Heart left ventricle (tissue), 16 donors: Measurements from ENCODE around the gene LARP1. TPM values are rescaled to one million over a fixed set of nuclear protein-coding genes. Genes with fewer than 3 reads are reported as not detected.

Source experiments
- ATAC-seq, 4 donors: fragments of 200-7000 bp; cut with Tn5 transposase; one replicate each; pipeline ENCODE4 v1.9.1; 2020 to 2022; ENCODE audit warnings: moderate library complexity in 4 of 4, mild to moderate bottlenecking in 3 of 4, moderate number of reproducible peaks in 1 of 4
- DNase-seq, 5 donors: peaks; one replicate each; pipeline ENCODE4 v3.0.0-alpha.2; 2020
- H3K27ac ChIP-seq, 12 donors: fragments of 200-600 bp; sonication (generic) in 4 of 12; one replicate each; pipeline versions ENCODE4 v1.5.0 to v1.8.0; 2016 to 2022; ENCODE audit warnings: mild to moderate bottlenecking in 2 of 12
- H3K27me3 ChIP-seq, 9 donors: fragments of 200-600 bp; sonication (generic) in 2 of 9; one replicate each; pipeline versions ENCODE4 v1.5.1 to v1.8.0; 2016 to 2022; ENCODE audit warnings: mild to moderate bottlenecking in 3 of 9
- H3K36me3 ChIP-seq, 9 donors: fragments of 200-600 bp; sonication (generic) in 2 of 9; one replicate each; pipeline versions ENCODE4 v1.5.0 to v1.8.0; 2018 to 2022; ENCODE audit warnings: mild to moderate bottlenecking in 2 of 9
- H3K4me1 ChIP-seq, 12 donors: fragments of 200-600 bp; sonication (generic) in 4 of 12; one replicate each; pipeline versions ENCODE4 v1.5.0 to v1.8.0; 2016 to 2022; ENCODE audit warnings: mild to moderate bottlenecking in 3 of 12
- H3K4me3 ChIP-seq, 12 donors: fragments of 200-600 bp; sonication (generic) in 4 of 12; one replicate each; pipeline versions ENCODE4 v1.5.0 to v1.8.0; 2017 to 2022; ENCODE audit warnings: mild to moderate bottlenecking in 9 of 12, moderate library complexity in 4 of 12
- H3K9me3 ChIP-seq, 12 donors: fragments of 200-600 bp; sonication (generic) in 4 of 12; one replicate each; pipeline versions ENCODE4 v1.5.0 to v1.8.0; 2016 to 2022; ENCODE audit warnings: mild to moderate bottlenecking in 1 of 12
- CTCF ChIP-seq, 12 donors: fragments of 200-600 bp; sonication (generic) in 4 of 12; IDR thresholded peaks; one replicate each; pipeline versions ENCODE4 v1.5.0 to v1.8.0; 2018 to 2022; ENCODE audit warnings: antibody characterized with exemption in 12 of 12, mild to moderate bottlenecking in 5 of 12
- POLR2A ChIP-seq, 2 donors: fragments of 450-650 bp; IDR thresholded peaks; one replicate each; pipeline ENCODE4 v1.6.1; 2017; ENCODE audit warnings: antibody characterized with exemption in 2 of 2, mild to moderate bottlenecking in 2 of 2, moderate library complexity in 2 of 2
- WGBS, 4 donors: extraction: QIAGEN DNeasy Blood & Tissue Kit in 2 of 4; methylation state at CpG; one replicate each; pipeline versions ENCODE4 v1.1.5 to v1.1.7; 2013 to 2018; 5-methylcytosine and 5-hydroxymethylcytosine counted together
- intact Hi-C, 10 donors: fragments of 100-400 bp; cut with DNase I; formaldehyde crosslinking; loops; one replicate each; pipeline versions ENCODE4 v1.11.1 to v1.14.2; 2022
- polyA plus RNA-seq, 2 donors: library from polyadenylated mRNA; stranded (reverse); fragments of 200-250 nt; gene quantifications; one replicate each; pipeline ENCODE4 v1.2.3, GENCODE V29; 2013
- total RNA-seq, 9 donors: library from RNA; depleted of rRNA in 2 of 9; stranded (reverse); fragments of >200 nt in 2 of 9; fragmentation: NEBNext Ultra II Directional in 3 of 9; extraction: Animal tissue kit (Norgen Biotek cat#: 25700) in 3 of 9; gene quantifications; one replicate each; pipeline versions ENCODE4 v1.1.0 to v1.2.4, GENCODE V29; 2016 to 2023
- donor health status: ischemic (EF 13 %, LVEDD 7.1; RV severe dilation, severe dysfunction).
- donor health status: healthy with polysubstance abuse.
- donor health status: DM: no; HTN: yes; CAD: no.
- donor health status: DM: no; HTN: no; CAD: no.
- donor health status: ischemic (EF 25% LVEDD 6.9; RV normal size, moderate dysfunction).
- donor health status: ischemic (EF 25% LVEDD 5.7; RV mildly dilated, moderate dysfunction).
- donor health status: healthy.
- donor health status: DM: yes; HTN: yes; CAD: no.
- donor health status: ischemic (EF 35%, LVEDD 5.7; RV mildly dilated, moderate dysfunction).
- donor health status: nonischemic (EF 11% LVEDD 7.7; RV severe dilation, severe dysfunction).
- donor health status: DM: yes; HTN: yes; CAD: no.
- donor health status: PGD.
- donor health status: ischemic (EF 29% LVEDD 5.4; RV normal size, mild dysfunction).
- donor health status: nonischemic (EF 23%, LVEDD 6.1; RV moderate dilation, normal function).

LARP1 gene
- total and polyA plus RNA-seq, 11 donors: 36.5 to 189 (median 164) TPM

GRCh38 chr5:154811653-154812465 is 56.7 kb downstream of the LARP1 start:
- DNase-seq: peak in 4 of 5 donors; percentile 47 to 59 (median 56)
- 25 to 36% (median 29%) methylated on average over 3 of the region's 3 CpGs for WGBS, 4 donors
- Histone ChIP-seq H3K27ac (peak overlapping the region in 2 of 12 donors; percentile 29 to 32), H3K36me3 (peaks cover 0 to 100% (median 96%) of the 10 kb centered on the region in 9 donors), H3K27me3 (no peaks in the 10 kb centered on the region), H3K9me3 (no peaks in the 10 kb centered on the region), H3K4me3 (no peak overlapping the region), H3K4me1 (peaks cover 0 to 9% (median 0%) of the 10 kb centered on the region in 12 donors)
- TF ChIP-seq CTCF (IDR thresholded peaks at IDR 0.05) (peak; percentile 80 to 94 (median 89)), POLR2A (IDR thresholded peaks at IDR 0.05) (no peak)
- intact Hi-C loops: loop anchor here (1.0 to 10.0 kb wide), 8 partner anchors 55 to 163 kb away; partner anchors contain the start of gene LARP1 (in 3 of the 10)
- peak; percentile 16 to 70 (median 62) for ATAC-seq

GRCh38 chr5:154813158-154813557 is 58.0 kb downstream of the LARP1 start:
- Histone ChIP-seq H3K27me3 (no peaks in the 10 kb centered on the region), H3K9me3 (no peaks in the 10 kb centered on the region), H3K4me3 (no peak overlapping the region), H3K27ac (peak overlapping the region in 1 of 12 donors; percentile 37), H3K36me3 (peaks cover 0 to 100% (median 95%) of the 10 kb centered on the region in 9 donors), H3K4me1 (peaks cover 0 to 13% (median 0%) of the 10 kb centered on the region in 12 donors)
- intact Hi-C loops: loop anchor here in 7 of 10 donors (2.0 to 10.0 kb wide), 6 partner anchors 56 to 164 kb away; partner anchors contain the start of gene LARP1 (in 3 of the 7)
- no peak for TF ChIP-seq POLR2A (IDR thresholded peaks at IDR 0.05)
- no peak for TF ChIP-seq CTCF (IDR thresholded peaks at IDR 0.05)
- ATAC-seq (no peak), DNase-seq (no peak)
- WGBS, 4 donors: 73 to 87% (median 78%) methylated on average over 4 of the region's 4 CpGs

GRCh38 chr5:154813736-154814135 is 58.6 kb downstream of the LARP1 start:
- intact Hi-C loops: loop anchor here in 7 of 10 donors (2.0 to 10.0 kb wide), 6 partner anchors 56 to 165 kb away; partner anchors contain the start of gene LARP1 (in 3 of the 7)
- TF ChIP-seq CTCF (IDR thresholded peaks at IDR 0.05): no peak
- no peak for TF ChIP-seq POLR2A (IDR thresholded peaks at IDR 0.05)
- 72 to 76% (median 75%) methylated on average over 9 to 10 of the region's 10 CpGs for WGBS, 4 donors
- no peaks in the 10 kb centered on the region for H3K27me3 ChIP-seq
- H3K4me1 ChIP-seq: peaks cover 0 to 19% (median under 1%) of the 10 kb centered on the region in 12 donors
- peaks cover 0 to 100% (median 95%) of the 10 kb centered on the region in 9 donors for H3K36me3 ChIP-seq
- peak overlapping the region in 1 of 12 donors; percentile 37 for H3K27ac ChIP-seq
- DNase-seq (no peak), ATAC-seq (no peak)
- H3K9me3 ChIP-seq: no peaks in the 10 kb centered on the region
- no peak overlapping the region for H3K4me3 ChIP-seq

GRCh38 chr5:154815025-154815424 is 59.8 kb downstream of the LARP1 start:
- intact Hi-C loops: loop anchor here in 2 of 10 donors (10.0 kb wide), 2 partner anchors 60 to 80 kb away; partner anchors contain the start of gene LARP1 (in 1 of the 2)
- no peak for ATAC-seq
- Histone ChIP-seq H3K4me3 (no peak overlapping the region), H3K27ac (no peak overlapping the region), H3K9me3 (no peaks in the 10 kb centered on the region), H3K36me3 (peaks cover 0 to 100% (median 95%) of the 10 kb centered on the region in 9 donors), H3K4me1 (peaks cover 0 to 26% (median 8%) of the 10 kb centered on the region in 12 donors), H3K27me3 (no peaks in the 10 kb centered on the region)
- DNase-seq: no peak
- 79 to 84% (median 83%) methylated on average over 9 to 11 of the region's 11 CpGs for WGBS, 4 donors
- TF ChIP-seq POLR2A (IDR thresholded peaks at IDR 0.05): no peak
- TF ChIP-seq CTCF (IDR thresholded peaks at IDR 0.05): no peak
